Neutrophil (primary cell): Measurements from ENCODE around the gene CHCHD1.

Source experiments
- H3K27ac ChIP-seq: fragments of 200-600 bp; sonication (generic); 2 replicates; pipeline ENCODE4 v1.5.1; 2016; ENCODE audit warnings: mild to moderate bottlenecking, moderate library complexity
- H3K27me3 ChIP-seq: fragments of 200-600 bp; sonication (generic); 2 replicates; pipeline ENCODE4 v1.6.0; 2016; ENCODE audit warnings: mild to moderate bottlenecking
- H3K36me3 ChIP-seq: fragments of 200-600 bp; sonication (generic); 2 replicates; pipeline ENCODE4 v1.5.1; 2017
- H3K4me1 ChIP-seq, 2 experiments: fragments of 200-600 bp in 1 of 2; sonication (generic) in 1 of 2; 1 replicate in 1 of 2; 2 replicates in 1 of 2; pipeline versions ENCODE4 v1.5.1 to v1.6.1; 2013 to 2016; ENCODE audit warnings: low read depth in 1 of 2, low read length in 1 of 2, mild to moderate bottlenecking in 1 of 2, moderate library complexity in 1 of 2; ENCODE audit not compliant: control insufficient read depth in 1 of 2, insufficient read depth in 1 of 2
- H3K4me3 ChIP-seq, 2 experiments: fragments of 200-600 bp in 1 of 2; sonication (generic) in 1 of 2; 1 replicate in 1 of 2; 2 replicates in 1 of 2; pipeline ENCODE4 v1.5.1; 2013 to 2016; ENCODE audit warnings: low read depth in 1 of 2, low read length in 1 of 2, mild to moderate bottlenecking in 1 of 2, moderate library complexity in 1 of 2
- H3K9me3 ChIP-seq: fragments of 200-600 bp; sonication (generic); 2 replicates; pipeline ENCODE4 v1.5.1; 2016
- TF ChIP-seq, protein P1 (sequence below): fragments of 200-600 bp; sonication (generic); IDR thresholded peaks from 2 replicates; pipeline ENCODE4 v1.5.1; 2016; ENCODE audit warnings: antibody characterized with exemption

CHCHD1 gene

DNA sequence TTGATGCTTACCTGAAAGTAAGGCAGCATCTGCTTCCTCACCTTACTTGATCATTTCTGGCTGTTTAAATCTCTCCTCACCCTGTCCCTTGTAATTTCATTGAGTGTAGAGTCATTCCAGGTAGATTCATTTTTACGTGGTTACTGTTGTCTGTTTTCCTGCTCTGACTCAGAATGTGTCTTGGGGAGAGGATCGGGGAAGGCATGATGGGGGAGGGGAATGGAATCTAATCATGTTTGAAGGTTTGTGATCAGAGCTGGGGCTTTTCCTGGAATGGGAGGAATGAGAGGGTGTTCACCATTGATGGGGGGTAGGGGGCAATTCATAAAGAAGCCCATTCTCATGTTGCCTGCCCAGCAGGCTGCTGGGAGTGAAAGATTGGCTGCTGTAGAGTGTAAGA is 18.9 kb upstream of the CHCHD1 start:
- Histone ChIP-seq H3K4me1 (peaks cover 0 to under 1% of the 10 kb centered on the region in 2 experiments), H3K27ac (no peak overlapping the region), H3K36me3 (peaks cover 97% of the 10 kb centered on the region), H3K27me3 (no peaks in the 10 kb centered on the region), H3K4me3 (no peak overlapping the region), H3K9me3 (no peaks in the 10 kb centered on the region)
- TF ChIP-seq, protein P1, sequence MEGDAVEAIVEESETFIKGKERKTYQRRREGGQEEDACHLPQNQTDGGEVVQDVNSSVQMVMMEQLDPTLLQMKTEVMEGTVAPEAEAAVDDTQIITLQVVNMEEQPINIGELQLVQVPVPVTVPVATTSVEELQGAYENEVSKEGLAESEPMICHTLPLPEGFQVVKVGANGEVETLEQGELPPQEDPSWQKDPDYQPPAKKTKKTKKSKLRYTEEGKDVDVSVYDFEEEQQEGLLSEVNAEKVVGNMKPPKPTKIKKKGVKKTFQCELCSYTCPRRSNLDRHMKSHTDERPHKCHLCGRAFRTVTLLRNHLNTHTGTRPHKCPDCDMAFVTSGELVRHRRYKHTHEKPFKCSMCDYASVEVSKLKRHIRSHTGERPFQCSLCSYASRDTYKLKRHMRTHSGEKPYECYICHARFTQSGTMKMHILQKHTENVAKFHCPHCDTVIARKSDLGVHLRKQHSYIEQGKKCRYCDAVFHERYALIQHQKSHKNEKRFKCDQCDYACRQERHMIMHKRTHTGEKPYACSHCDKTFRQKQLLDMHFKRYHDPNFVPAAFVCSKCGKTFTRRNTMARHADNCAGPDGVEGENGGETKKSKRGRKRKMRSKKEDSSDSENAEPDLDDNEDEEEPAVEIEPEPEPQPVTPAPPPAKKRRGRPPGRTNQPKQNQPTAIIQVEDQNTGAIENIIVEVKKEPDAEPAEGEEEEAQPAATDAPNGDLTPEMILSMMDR, result no peak

DNA sequence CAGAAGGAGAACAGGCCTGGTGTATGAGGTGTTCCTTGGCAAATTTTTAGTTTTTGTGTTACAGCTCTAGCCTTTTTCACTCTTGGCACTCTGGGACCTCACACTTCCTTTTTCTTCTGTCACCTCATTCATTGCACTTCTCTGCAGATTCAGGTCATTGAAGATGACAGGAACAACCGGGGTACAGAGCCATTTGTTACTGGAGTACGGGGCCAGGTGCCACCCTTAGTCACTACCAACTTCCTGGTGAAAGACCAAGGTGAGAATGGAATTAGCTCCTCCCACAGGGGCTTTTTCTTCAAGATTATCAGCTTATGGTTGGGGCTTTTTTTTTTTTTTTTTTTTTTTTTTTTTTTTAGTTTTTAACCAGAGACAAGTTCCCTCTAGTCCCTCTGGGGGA is 18.5 kb upstream of the CHCHD1 start:
- TF ChIP-seq, protein P1, result no peak
- Histone ChIP-seq H3K4me1 (peaks cover 0 to 5% of the 10 kb centered on the region in 2 experiments), H3K36me3 (peaks cover 100% of the 10 kb centered on the region), H3K27me3 (no peaks in the 10 kb centered on the region), H3K27ac (no peak overlapping the region), H3K4me3 (no peak overlapping the region), H3K9me3 (no peaks in the 10 kb centered on the region)

DNA sequence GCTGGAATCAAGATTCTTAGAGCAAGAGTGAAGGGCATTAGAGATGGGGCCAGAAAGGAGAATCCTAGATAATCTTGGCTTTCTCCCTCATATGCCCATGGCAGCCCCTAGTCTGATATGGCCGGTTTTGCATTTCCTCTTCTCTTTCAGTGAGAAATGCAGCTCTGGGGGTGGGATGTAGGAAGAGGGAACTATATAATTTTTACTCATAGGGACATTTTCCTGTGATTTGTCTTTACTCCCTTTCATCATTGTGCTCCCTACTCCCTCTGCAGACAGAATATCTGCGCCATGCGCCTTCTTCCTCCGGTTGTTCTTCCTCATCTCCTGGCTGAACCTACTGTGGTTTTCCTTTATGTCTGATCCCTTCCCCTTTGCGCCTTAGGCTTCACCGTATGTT is 16.8 kb upstream of the CHCHD1 start:
- Histone ChIP-seq H3K27me3 (no peaks in the 10 kb centered on the region), H3K9me3 (no peaks in the 10 kb centered on the region), H3K27ac (no peak overlapping the region), H3K4me1 (peaks cover 0 to 5% of the 10 kb centered on the region in 2 experiments), H3K36me3 (peaks cover 100% of the 10 kb centered on the region), H3K4me3 (no peak overlapping the region)
- TF ChIP-seq, protein P1, result no peak

DNA sequence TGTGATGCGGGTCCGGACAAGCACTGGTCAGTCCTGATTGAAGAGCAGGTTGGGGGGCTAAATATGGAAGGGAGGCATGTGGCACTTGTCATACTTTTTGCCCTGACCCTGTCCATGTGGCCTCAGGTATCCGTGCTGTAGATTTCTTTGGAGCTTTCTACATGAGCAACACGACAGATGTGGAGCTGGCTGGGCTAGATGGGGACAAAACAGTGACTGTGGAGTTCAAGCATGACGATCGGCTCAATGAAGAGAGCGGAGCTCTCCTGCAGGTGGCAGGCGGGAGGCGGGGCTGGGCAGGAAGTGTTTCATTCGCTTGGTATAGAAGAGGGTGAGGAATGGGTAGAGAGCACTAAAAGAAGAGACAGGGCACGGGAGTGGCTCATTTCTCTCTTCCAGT is 13.0 kb upstream of the CHCHD1 start:
- Histone ChIP-seq H3K9me3 (no peaks in the 10 kb centered on the region), H3K4me1 (peaks cover 18 to 27% of the 10 kb centered on the region in 2 experiments), H3K4me3 (no peak overlapping the region), H3K27me3 (no peaks in the 10 kb centered on the region), H3K36me3 (peaks cover 76% of the 10 kb centered on the region), H3K27ac (no peak overlapping the region)
- TF ChIP-seq, protein P1, result no peak

DNA sequence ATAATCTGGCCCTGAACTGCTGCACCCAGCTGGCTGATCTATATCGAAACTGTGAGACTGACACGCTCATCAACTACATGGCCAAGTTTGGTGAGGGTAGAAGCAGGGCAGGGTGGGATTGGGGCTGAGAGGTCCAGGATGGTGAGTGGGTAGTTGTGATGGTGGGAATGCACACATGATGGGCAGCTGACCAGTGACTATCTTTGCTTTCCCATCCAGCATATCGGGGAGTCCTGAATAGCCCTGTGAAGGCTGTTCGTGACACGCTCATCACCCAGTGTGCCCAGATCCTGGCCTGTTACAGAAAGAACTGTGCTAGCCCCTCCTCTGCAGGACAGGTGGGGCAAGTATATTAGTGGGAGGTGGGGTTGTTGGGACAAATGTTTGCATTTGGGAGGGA is 12.5 kb upstream of the CHCHD1 start:
- Histone ChIP-seq H3K4me1 (peaks cover 23 to 32% of the 10 kb centered on the region in 2 experiments), H3K9me3 (no peaks in the 10 kb centered on the region), H3K27me3 (no peaks in the 10 kb centered on the region), H3K27ac (no peak overlapping the region), H3K36me3 (peaks cover 71% of the 10 kb centered on the region), H3K4me3 (no peak overlapping the region)
- TF ChIP-seq, protein P1, result no peak
